Neural cell (in vitro differentiated cells): ENCODE measurements around the gene GGN. TPM values are rescaled to one million over a fixed set of nuclear protein-coding genes. Genes with fewer than 3 reads are reported as not detected.

Experiments used
- H2AFZ ChIP-seq: fragments of 200-600, 300-800 bp; sonication (generic), shearing (Covaris generic); 2 replicates; pipeline ENCODE4 v1.6.0; 2014; ENCODE audit warnings: low read depth, mild to moderate bottlenecking, antibody characterized with exemption, low read length, moderate library complexity
- H3F3A ChIP-seq: fragments of 200-600 bp; shearing (Covaris generic); 2 replicates; pipeline ENCODE4 v1.6.1; 2016; ENCODE audit warnings: mild to moderate bottlenecking, moderate library complexity, mixed read lengths, antibody characterized with exemption, low read length; ENCODE audit not compliant: insufficient read depth, poor library complexity, severe bottlenecking
- H3K27ac ChIP-seq: fragments of 200-600, 300-800 bp; sonication (generic), shearing (Covaris generic); 2 replicates; pipeline ENCODE4 v1.5.1; 2014; ENCODE audit warnings: mild to moderate bottlenecking, low read length, moderate library complexity
- H3K27me3 ChIP-seq: fragments of 300-800, 200-600 bp; sonication (generic), shearing (Covaris generic); 2 replicates; pipeline ENCODE4 v1.6.0; 2014; ENCODE audit warnings: mild to moderate bottlenecking, low read depth, low read length, moderate library complexity; ENCODE audit not compliant: insufficient read depth
- H3K36me3 ChIP-seq: fragments of 300-800, 200-600 bp; sonication (generic), shearing (Covaris generic); 2 replicates; pipeline ENCODE4 v1.5.1; 2014; ENCODE audit warnings: mild to moderate bottlenecking, antibody characterized with exemption, low read length, moderate library complexity; ENCODE audit not compliant: insufficient read depth
- H3K4me2 ChIP-seq: fragments of 300-800, 200-600 bp; sonication (generic), shearing (Covaris generic); 2 replicates; pipeline ENCODE4 v1.6.0; 2014; ENCODE audit warnings: mild to moderate bottlenecking, low read length
- H3K4me3 ChIP-seq: fragments of 300-800, 200-600 bp; sonication (generic), shearing (Covaris generic); 2 replicates; pipeline ENCODE4 v1.5.1; 2014; ENCODE audit warnings: mild to moderate bottlenecking, low read length, moderate library complexity
- H3K79me2 ChIP-seq: fragments of 200-600 bp; shearing (Covaris generic); replicated peaks from 2 replicates; pipeline ENCODE4 v1.6.0; 2014; ENCODE audit warnings: mild to moderate bottlenecking, low read length, moderate library complexity; ENCODE audit not compliant: insufficient read depth
- H3K9ac ChIP-seq: fragments of 300-800, 200-600 bp; sonication (generic), shearing (Covaris generic); 2 replicates; pipeline ENCODE4 v1.6.1; 2016; ENCODE audit warnings: mild to moderate bottlenecking, low read length, mixed read lengths
- H3K9me2 ChIP-seq: fragments of 200-600 bp; shearing (Covaris generic); 2 replicates; pipeline ENCODE4 v1.6.1; 2016; ENCODE audit warnings: mild to moderate bottlenecking, low read length, mixed read lengths; ENCODE audit not compliant: insufficient read depth
- H3K9me3 ChIP-seq: fragments of 200-600, 300-800 bp; sonication (generic), shearing (Covaris generic); 2 replicates; pipeline ENCODE4 v1.6.1; 2016; ENCODE audit warnings: mild to moderate bottlenecking, mixed run types, low read length, moderate library complexity, mixed read lengths
- H4K20me1 ChIP-seq: fragments of 200-600 bp; shearing (Covaris generic); 2 replicates; pipeline ENCODE4 v1.6.1; 2016; ENCODE audit warnings: mild to moderate bottlenecking, mixed run types; ENCODE audit not compliant: insufficient read depth
- EP300 ChIP-seq: fragments of 450-650 bp; conservative IDR thresholded peaks from 2 replicates; pipeline ENCODE4 v1.6.1; 2014; ENCODE audit warnings: antibody characterized with exemption, mild to moderate bottlenecking, moderate library complexity; ENCODE audit not compliant: poor library complexity, severe bottlenecking
- EZH2 ChIP-seq: fragments of 200-600, 300-800 bp; shearing (Covaris generic), sonication (generic); IDR thresholded peaks from 2 replicates; pipeline ENCODE4 v1.6.1; 2014; ENCODE audit warnings: antibody characterized with exemption, low read length, borderline replicate concordance, mild to moderate bottlenecking; ENCODE audit not compliant: insufficient read depth, poor library complexity, severe bottlenecking
- MXI1 ChIP-seq: fragments of 450-650 bp; conservative IDR thresholded peaks from 2 replicates; pipeline ENCODE4 v1.6.1; 2014; ENCODE audit warnings: antibody characterized with exemption, mild to moderate bottlenecking; ENCODE audit not compliant: poor library complexity, severe bottlenecking
- POLR2AphosphoS5 ChIP-seq: IDR thresholded peaks from 2 replicates; pipeline ENCODE4 v1.6.1; 2012
- RAD21 ChIP-seq: fragments of 450-650 bp; conservative IDR thresholded peaks from 2 replicates; pipeline ENCODE4 v1.6.1; 2014; ENCODE audit warnings: antibody characterized with exemption, mild to moderate bottlenecking, moderate library complexity
- SMC3 ChIP-seq: fragments of 450-650 bp; conservative IDR thresholded peaks from 2 replicates; pipeline ENCODE4 v1.6.1; 2014; ENCODE audit warnings: antibody characterized with exemption, mild to moderate bottlenecking, moderate library complexity; ENCODE audit not compliant: poor library complexity
- TAF1 ChIP-seq: IDR thresholded peaks from 2 replicates; pipeline ENCODE4 v1.6.1; 2012; ENCODE audit warnings: low read depth
- polyA plus RNA-seq: library from polyadenylated mRNA; depleted of rRNA; stranded (reverse); fragments of >200 nt; gene quantifications from 2 replicates; pipeline ENCODE4 v1.2.3, GENCODE V29; 2014
- TF ChIP-seq, protein P1 (sequence below): IDR thresholded peaks from 2 replicates; pipeline ENCODE4 v1.6.1; 2012; ENCODE audit warnings: borderline replicate concordance
- TF ChIP-seq, protein P2 (sequence below): fragments of 450-650 bp; IDR thresholded peaks from 2 replicates; pipeline ENCODE4 v1.5.1; 2014; ENCODE audit warnings: antibody characterized with exemption, mild to moderate bottlenecking, moderate library complexity; ENCODE audit not compliant: poor library complexity, severe bottlenecking

The GGN gene
- polyA plus RNA-seq, 1 donor from 2014 or later, result 0.21 TPM

DNA sequence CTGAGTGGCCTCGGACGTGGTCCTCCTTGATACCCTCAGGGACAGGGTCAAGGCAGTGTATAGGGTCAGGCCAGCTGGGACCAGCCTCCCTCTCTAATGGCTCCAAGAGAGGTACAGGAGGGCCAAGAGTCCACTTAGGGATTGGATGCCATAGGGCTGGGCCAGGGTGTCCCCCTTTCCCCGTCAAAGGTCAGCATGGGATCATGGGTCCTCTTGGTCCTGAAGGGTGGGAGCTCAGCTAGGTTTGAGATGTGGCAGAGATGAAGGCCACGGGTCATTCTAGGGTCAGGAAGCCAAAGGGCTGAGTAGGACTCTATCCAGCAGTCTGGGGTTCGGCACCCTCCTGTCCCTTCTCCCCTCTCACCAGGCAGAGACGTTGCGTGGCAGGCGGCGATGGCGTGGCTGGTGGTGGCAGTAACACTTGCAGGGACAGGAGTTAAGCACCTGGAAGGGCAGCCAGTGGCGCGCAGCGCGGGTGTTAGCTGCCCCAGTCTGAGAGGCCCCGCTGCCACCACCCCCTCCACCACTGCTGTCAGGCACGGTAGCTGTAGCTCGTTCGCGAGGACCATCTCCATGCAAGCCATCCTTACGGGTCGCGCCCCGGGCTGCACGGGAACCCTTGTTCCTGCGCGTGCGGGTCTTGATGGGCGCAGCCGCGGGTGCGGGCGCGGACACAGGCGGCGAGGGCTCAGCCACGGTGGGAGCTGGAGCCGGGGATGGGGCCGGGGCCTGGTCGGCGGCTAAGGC is 2.6 kb downstream of the GGN start:
- Histone ChIP-seq H3K4me3 (no peak overlapping the region), H3K79me2 (peaks cover 13% of the 10 kb centered on the region), H3K9ac (no peak overlapping the region), H3K9me2 (no peaks in the 10 kb centered on the region), H3F3A (no peaks in the 10 kb centered on the region), H3K27ac (no peak overlapping the region), H2AFZ (no peak overlapping the region), H3K36me3 (no peaks in the 10 kb centered on the region), H3K9me3 (no peaks in the 10 kb centered on the region), H3K4me2 (no peak overlapping the region), H4K20me1 (no peaks in the 10 kb centered on the region), H3K27me3 (no peaks in the 10 kb centered on the region)
- TF ChIP-seq TAF1, result no peak
- no peak for TF ChIP-seq EP300
- no peak for TF ChIP-seq SMC3
- no peak for TF ChIP-seq MXI1
- TF ChIP-seq RAD21, result no peak
- TF ChIP-seq, protein P1, sequence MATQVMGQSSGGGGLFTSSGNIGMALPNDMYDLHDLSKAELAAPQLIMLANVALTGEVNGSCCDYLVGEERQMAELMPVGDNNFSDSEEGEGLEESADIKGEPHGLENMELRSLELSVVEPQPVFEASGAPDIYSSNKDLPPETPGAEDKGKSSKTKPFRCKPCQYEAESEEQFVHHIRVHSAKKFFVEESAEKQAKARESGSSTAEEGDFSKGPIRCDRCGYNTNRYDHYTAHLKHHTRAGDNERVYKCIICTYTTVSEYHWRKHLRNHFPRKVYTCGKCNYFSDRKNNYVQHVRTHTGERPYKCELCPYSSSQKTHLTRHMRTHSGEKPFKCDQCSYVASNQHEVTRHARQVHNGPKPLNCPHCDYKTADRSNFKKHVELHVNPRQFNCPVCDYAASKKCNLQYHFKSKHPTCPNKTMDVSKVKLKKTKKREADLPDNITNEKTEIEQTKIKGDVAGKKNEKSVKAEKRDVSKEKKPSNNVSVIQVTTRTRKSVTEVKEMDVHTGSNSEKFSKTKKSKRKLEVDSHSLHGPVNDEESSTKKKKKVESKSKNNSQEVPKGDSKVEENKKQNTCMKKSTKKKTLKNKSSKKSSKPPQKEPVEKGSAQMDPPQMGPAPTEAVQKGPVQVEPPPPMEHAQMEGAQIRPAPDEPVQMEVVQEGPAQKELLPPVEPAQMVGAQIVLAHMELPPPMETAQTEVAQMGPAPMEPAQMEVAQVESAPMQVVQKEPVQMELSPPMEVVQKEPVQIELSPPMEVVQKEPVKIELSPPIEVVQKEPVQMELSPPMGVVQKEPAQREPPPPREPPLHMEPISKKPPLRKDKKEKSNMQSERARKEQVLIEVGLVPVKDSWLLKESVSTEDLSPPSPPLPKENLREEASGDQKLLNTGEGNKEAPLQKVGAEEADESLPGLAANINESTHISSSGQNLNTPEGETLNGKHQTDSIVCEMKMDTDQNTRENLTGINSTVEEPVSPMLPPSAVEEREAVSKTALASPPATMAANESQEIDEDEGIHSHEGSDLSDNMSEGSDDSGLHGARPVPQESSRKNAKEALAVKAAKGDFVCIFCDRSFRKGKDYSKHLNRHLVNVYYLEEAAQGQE, result no peak
- no peak for TF ChIP-seq POLR2AphosphoS5
- TF ChIP-seq EZH2, result no peak
- TF ChIP-seq, protein P2, sequence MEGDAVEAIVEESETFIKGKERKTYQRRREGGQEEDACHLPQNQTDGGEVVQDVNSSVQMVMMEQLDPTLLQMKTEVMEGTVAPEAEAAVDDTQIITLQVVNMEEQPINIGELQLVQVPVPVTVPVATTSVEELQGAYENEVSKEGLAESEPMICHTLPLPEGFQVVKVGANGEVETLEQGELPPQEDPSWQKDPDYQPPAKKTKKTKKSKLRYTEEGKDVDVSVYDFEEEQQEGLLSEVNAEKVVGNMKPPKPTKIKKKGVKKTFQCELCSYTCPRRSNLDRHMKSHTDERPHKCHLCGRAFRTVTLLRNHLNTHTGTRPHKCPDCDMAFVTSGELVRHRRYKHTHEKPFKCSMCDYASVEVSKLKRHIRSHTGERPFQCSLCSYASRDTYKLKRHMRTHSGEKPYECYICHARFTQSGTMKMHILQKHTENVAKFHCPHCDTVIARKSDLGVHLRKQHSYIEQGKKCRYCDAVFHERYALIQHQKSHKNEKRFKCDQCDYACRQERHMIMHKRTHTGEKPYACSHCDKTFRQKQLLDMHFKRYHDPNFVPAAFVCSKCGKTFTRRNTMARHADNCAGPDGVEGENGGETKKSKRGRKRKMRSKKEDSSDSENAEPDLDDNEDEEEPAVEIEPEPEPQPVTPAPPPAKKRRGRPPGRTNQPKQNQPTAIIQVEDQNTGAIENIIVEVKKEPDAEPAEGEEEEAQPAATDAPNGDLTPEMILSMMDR, result no peak

DNA sequence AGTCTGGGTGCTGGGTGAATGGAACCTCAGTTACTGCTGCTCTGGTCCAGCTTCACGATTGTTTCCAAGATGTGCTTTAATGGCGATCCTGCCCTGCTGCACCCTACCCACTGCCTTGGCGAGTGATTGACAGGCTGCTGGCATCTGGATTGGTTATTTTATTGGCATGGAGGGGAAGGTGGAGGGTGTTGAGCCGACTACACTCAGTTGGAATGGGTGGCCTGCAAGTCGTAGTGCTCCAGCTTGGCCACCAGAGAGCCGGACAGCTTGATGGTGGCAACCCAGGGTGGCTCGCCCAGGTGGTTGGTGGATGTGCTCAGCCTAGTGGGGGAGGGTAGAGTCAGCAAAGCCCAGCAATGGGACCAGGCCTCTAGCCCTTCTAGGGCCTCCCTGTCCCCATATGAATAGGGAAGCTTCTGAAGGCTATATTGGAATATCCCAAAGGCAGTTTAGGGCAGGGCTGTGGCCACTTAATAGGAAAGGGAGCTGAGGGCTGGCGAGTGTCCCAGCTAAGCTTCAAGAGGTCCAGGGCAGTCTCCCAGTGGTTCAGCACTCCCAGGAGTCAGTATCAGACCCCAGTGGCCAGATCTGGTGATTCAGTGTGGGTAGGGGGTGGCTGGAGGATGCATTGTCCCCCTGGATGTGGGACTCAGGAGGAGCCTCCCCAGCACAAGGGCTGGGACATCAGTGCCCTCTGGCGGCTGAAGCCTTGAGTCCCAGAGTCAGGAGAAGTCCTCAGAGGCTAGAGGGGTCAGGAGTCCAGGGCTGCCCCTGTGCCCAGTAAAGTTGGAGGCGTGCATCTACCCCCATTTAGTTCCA is 3.4 kb downstream of the GGN start:
- Histone ChIP-seq H3K36me3 (no peaks in the 10 kb centered on the region), H3F3A (no peaks in the 10 kb centered on the region), H4K20me1 (no peaks in the 10 kb centered on the region), H3K27me3 (no peaks in the 10 kb centered on the region), H3K79me2 (peaks cover 6% of the 10 kb centered on the region), H3K9me3 (no peaks in the 10 kb centered on the region), H3K4me2 (no peak overlapping the region), H3K9me2 (no peaks in the 10 kb centered on the region), H2AFZ (no peak overlapping the region), H3K27ac (no peak overlapping the region), H3K4me3 (no peak overlapping the region), H3K9ac (no peak overlapping the region)
- no peak for TF ChIP-seq SMC3
- TF ChIP-seq MXI1, result no peak
- TF ChIP-seq, protein P1, result no peak
- no peak for TF ChIP-seq EZH2
- TF ChIP-seq RAD21, result no peak
- no peak for TF ChIP-seq TAF1
- TF ChIP-seq, protein P2, result no peak
- TF ChIP-seq POLR2AphosphoS5, result no peak
- TF ChIP-seq EP300, result no peak
